Uterus (tissue), 2 donors: Measurements from ENCODE around the gene SLC27A1.

Experiments used
- POLR2A ChIP-seq, 2 donors: fragments of 450-650 bp; IDR thresholded peaks; one replicate each; pipeline ENCODE4 v1.6.1; 2016; ENCODE audit warnings: antibody characterized with exemption in 2 of 2, mild to moderate bottlenecking in 1 of 2, moderate library complexity in 1 of 2
- TF ChIP-seq, protein P1 (sequence below), 4 experiments: fragments of 200-600 bp in 2 of 4; fragments of 450-650 bp in 2 of 4; sonication (generic) in 2 of 4; IDR thresholded peaks; one replicate each; pipeline ENCODE4 v1.5.1; 2016 to 2019; ENCODE audit warnings: antibody characterized with exemption in 4 of 4, mild to moderate bottlenecking in 2 of 4, moderate library complexity in 1 of 4

GRCh38 chr19:17517898-17518297 lies 47.6 kb downstream of the SLC27A1 start:
- TF ChIP-seq POLR2A (IDR thresholded peaks at IDR 0.05) = no peak
- TF ChIP-seq, protein P1, sequence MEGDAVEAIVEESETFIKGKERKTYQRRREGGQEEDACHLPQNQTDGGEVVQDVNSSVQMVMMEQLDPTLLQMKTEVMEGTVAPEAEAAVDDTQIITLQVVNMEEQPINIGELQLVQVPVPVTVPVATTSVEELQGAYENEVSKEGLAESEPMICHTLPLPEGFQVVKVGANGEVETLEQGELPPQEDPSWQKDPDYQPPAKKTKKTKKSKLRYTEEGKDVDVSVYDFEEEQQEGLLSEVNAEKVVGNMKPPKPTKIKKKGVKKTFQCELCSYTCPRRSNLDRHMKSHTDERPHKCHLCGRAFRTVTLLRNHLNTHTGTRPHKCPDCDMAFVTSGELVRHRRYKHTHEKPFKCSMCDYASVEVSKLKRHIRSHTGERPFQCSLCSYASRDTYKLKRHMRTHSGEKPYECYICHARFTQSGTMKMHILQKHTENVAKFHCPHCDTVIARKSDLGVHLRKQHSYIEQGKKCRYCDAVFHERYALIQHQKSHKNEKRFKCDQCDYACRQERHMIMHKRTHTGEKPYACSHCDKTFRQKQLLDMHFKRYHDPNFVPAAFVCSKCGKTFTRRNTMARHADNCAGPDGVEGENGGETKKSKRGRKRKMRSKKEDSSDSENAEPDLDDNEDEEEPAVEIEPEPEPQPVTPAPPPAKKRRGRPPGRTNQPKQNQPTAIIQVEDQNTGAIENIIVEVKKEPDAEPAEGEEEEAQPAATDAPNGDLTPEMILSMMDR (IDR thresholded peaks at IDR 0.05) = no peak
